Esophagus muscularis mucosa (tissue), 4 donors: ENCODE measurements around the gene NMU. TPM values are rescaled to one million over a fixed set of nuclear protein-coding genes. Genes with fewer than 3 reads are reported as not detected.

Experiments used
- DNase-seq: peaks from one replicate; pipeline ENCODE4 v3.0.0-alpha.2; 2017; ENCODE audit errors: extremely low spot score
- H3K27ac ChIP-seq, 4 donors: fragments of 200-600 bp; sonication (generic); replicated peaks in 1 of 4; 1 replicate in 3 of 4; 2 replicates in 1 of 4; pipeline ENCODE4 v1.5.1; 2016 to 2019; ENCODE audit warnings: mild to moderate bottlenecking in 1 of 4
- H3K27me3 ChIP-seq, 4 donors: fragments of 200-600 bp; sonication (generic); one replicate each; pipeline versions ENCODE4 v1.5.1 to v1.6.0; 2016 to 2019
- H3K36me3 ChIP-seq, 4 donors: fragments of 200-600 bp; sonication (generic); one replicate each; pipeline ENCODE4 v1.5.1; 2016 to 2019
- H3K4me1 ChIP-seq, 4 donors: fragments of 200-600 bp; sonication (generic); one replicate each; pipeline ENCODE4 v1.5.1; 2016 to 2019
- H3K4me3 ChIP-seq, 4 donors: fragments of 200-600 bp; sonication (generic); 1 replicate in 2 of 4; 2 replicates in 2 of 4; pipeline ENCODE4 v1.5.1; 2016 to 2019; ENCODE audit warnings: mild to moderate bottlenecking in 4 of 4, moderate library complexity in 1 of 4
- H3K9me3 ChIP-seq, 4 donors: fragments of 200-600 bp; sonication (generic); 1 replicate in 3 of 4; 2 replicates in 1 of 4; pipeline ENCODE4 v1.5.1; 2016 to 2019
- EP300 ChIP-seq: sonication (generic); formaldehyde crosslinking; IDR thresholded peaks from one replicate; pipeline ENCODE4 v1.6.1; 2017; ENCODE audit warnings: antibody characterized with exemption
- POLR2A ChIP-seq: fragments of 450-650 bp; IDR thresholded peaks from one replicate; pipeline ENCODE4 v1.6.1; 2017; ENCODE audit warnings: antibody characterized with exemption, moderate library complexity, mild to moderate bottlenecking, low read depth
- POLR2AphosphoS5 ChIP-seq, 2 donors: sonication (generic); formaldehyde crosslinking; IDR thresholded peaks; one replicate each; pipeline ENCODE4 v1.6.1; 2017; ENCODE audit warnings: antibody characterized with exemption in 2 of 2
- WGBS: methylation state at CpG from one replicate; pipeline ENCODE4 v1.1.5; 2018; 5-methylcytosine and 5-hydroxymethylcytosine counted together
- intact Hi-C: fragments of 100-400 bp; cut with DNase I; formaldehyde crosslinking; loops from one replicate; pipeline ENCODE4 v1.15.1; 2023
- total RNA-seq, 4 donors: library from RNA; depleted of rRNA; stranded (reverse); fragments of >200 nt; gene quantifications; one replicate each; pipeline versions ENCODE4 v1.1.0 to v1.2.1, GENCODE V29; 2016
- TF ChIP-seq, protein P1 (sequence below), 3 experiments: fragments of 200-600 bp in 2 of 3; fragments of 450-650 bp in 1 of 3; sonication (generic) in 2 of 3; IDR thresholded peaks; one replicate each; pipeline ENCODE4 v1.5.1; 2017 to 2019; ENCODE audit warnings: antibody characterized with exemption in 3 of 3, mild to moderate bottlenecking in 2 of 3, moderate library complexity in 1 of 3

Gene NMU
- total RNA-seq, 4 donors from 2014 or later, result not detected

DNA sequence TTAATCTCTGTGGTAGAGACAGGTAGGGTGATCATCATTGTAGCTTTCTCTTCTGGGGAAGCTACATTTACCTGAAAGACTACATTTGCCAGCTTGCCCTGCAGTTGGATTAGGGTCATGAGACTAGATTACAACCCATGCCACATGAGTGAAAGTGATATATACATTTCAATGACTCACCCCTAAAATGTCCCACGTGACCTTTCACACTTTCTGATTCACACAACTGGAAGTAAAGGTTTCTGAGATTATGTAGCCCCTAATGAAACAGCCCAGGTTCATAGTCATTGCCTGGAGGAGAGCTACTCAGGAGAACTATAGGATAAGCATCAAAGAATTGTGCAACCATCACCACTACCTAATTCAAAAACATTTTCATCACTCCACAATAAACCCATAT is 61.8 kb downstream of the NMU start:
- TF ChIP-seq EP300 (no peak), POLR2A (no peak), POLR2AphosphoS5 (IDR thresholded peaks at IDR 0.05) (no peak)
- TF ChIP-seq, protein P1, sequence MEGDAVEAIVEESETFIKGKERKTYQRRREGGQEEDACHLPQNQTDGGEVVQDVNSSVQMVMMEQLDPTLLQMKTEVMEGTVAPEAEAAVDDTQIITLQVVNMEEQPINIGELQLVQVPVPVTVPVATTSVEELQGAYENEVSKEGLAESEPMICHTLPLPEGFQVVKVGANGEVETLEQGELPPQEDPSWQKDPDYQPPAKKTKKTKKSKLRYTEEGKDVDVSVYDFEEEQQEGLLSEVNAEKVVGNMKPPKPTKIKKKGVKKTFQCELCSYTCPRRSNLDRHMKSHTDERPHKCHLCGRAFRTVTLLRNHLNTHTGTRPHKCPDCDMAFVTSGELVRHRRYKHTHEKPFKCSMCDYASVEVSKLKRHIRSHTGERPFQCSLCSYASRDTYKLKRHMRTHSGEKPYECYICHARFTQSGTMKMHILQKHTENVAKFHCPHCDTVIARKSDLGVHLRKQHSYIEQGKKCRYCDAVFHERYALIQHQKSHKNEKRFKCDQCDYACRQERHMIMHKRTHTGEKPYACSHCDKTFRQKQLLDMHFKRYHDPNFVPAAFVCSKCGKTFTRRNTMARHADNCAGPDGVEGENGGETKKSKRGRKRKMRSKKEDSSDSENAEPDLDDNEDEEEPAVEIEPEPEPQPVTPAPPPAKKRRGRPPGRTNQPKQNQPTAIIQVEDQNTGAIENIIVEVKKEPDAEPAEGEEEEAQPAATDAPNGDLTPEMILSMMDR (IDR thresholded peaks at IDR 0.05), result no peak
- no peaks in the 10 kb centered on the region for H3K27me3 ChIP-seq
- intact Hi-C loops, result no loop called here
- H3K27ac ChIP-seq, result no peak overlapping the region
- no peak for DNase-seq
- 83% methylated on average over 1 of the region's 1 CpG for WGBS
- no peak overlapping the region for H3K4me3 ChIP-seq
- H3K4me1 ChIP-seq, result no peaks in the 10 kb centered on the region
- peaks cover 0 to 38% (median 27%) of the 10 kb centered on the region in 4 donors for H3K9me3 ChIP-seq
- no peaks in the 10 kb centered on the region for H3K36me3 ChIP-seq

DNA sequence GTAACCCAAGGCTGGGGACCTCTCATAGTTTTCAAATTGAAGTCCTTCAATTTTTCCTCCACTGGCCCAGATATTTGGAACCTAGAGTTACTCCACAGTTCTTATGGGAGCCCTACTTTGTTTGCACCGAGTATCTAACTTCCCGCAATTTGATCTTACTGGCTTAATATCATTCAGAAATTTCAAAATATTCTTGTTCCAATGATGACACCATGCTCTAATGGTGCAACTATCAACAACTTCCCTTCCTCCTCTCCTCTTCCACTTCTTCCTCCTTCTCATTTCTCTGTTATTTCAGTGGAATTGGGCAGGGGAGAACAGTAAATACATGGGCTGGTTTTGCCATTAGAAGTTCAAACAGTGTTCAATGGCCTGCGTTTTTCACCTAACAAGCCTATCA is 64.3 kb downstream of the NMU start:
- Histone ChIP-seq H3K27me3 (no peaks in the 10 kb centered on the region), H3K9me3 (peaks cover 0 to 25% (median 18%) of the 10 kb centered on the region in 4 donors), H3K27ac (no peak overlapping the region), H3K36me3 (no peaks in the 10 kb centered on the region), H3K4me3 (no peak overlapping the region), H3K4me1 (no peaks in the 10 kb centered on the region)
- WGBS, result 93% methylated on average over 3 of the region's 3 CpGs
- intact Hi-C loops, result no loop called here
- DNase-seq, result no peak
- no peak for TF ChIP-seq EP300
- TF ChIP-seq POLR2A, result no peak
- no peak for TF ChIP-seq POLR2AphosphoS5 (IDR thresholded peaks at IDR 0.05)
- TF ChIP-seq, protein P1 (IDR thresholded peaks at IDR 0.05), result no peak

DNA sequence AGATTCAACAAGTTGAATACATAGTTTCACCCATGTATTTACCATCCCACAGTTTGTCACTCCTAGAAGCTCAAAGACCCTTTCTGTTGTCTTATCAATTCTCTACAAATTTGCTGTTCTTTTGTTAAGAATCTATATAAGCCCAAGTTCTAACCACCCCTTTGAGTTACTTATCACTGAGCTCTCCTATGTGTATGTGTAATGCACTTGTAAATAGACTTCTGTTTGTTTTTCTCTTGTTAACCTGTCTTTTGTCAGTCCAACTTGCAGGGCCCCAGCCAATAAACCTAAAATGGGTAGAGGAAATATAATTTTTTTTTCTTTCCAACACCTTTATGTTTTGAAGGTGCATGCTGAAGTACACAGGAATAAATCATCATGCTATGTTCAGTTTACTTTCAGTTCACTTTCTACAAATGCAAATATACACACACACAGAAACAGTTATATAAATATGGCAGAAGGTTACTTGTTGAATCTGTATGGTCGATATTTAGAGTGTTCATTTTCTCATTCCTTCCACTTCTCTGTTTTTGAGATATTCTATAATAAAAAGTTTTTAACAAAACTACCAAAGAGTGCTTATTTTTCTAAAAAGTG is 67.1 kb downstream of the NMU start:
- intact Hi-C loops, result no loop called here
- no peak overlapping the region for H3K4me3 ChIP-seq
- no peak overlapping the region for H3K27ac ChIP-seq
- no peaks in the 10 kb centered on the region for H3K27me3 ChIP-seq
- 88% methylated on average over 1 of the region's 1 CpG for whole genome bisulfite sequencing
- TF ChIP-seq POLR2AphosphoS5 (IDR thresholded peaks at IDR 0.05) (no peak), EP300 (no peak), POLR2A (no peak)
- TF ChIP-seq, protein P1 (IDR thresholded peaks at IDR 0.05), result no peak
- H3K9me3 ChIP-seq, result no peaks in the 10 kb centered on the region
- DNase-seq, result no peak
- no peaks in the 10 kb centered on the region for H3K36me3 ChIP-seq
- no peaks in the 10 kb centered on the region for H3K4me1 ChIP-seq

DNA sequence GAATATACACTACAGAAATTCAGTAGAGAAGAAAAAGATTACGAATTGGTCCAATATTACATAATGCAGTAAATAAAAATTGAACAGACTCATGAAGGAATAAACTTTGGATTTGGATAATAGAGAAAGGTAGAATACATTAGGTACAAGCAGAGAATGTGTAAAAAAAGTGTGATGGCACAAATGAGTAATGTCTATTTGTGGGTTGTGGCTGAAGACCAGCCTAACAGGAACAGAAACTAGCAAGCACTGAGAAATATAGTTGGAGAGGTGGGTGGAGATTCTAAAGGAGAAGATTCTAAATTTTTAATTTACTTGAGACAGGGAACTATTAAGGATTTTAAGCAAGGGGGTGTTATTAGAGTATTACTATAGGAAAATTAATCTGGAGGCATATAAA is 74.2 kb downstream of the NMU start:
- H3K9me3 ChIP-seq, result no peaks in the 10 kb centered on the region
- H3K4me3 ChIP-seq, result no peak overlapping the region
- intact Hi-C loops, result no loop called here
- no peaks in the 10 kb centered on the region for H3K36me3 ChIP-seq
- H3K27me3 ChIP-seq, result no peaks in the 10 kb centered on the region
- WGBS, result 95% methylated on average over 1 of the region's 1 CpG
- no peak overlapping the region for H3K27ac ChIP-seq
- TF ChIP-seq EP300 (no peak), POLR2AphosphoS5 (IDR thresholded peaks at IDR 0.05) (no peak), POLR2A (no peak)
- TF ChIP-seq, protein P1 (IDR thresholded peaks at IDR 0.05), result no peak
- no peak for DNase-seq
- no peaks in the 10 kb centered on the region for H3K4me1 ChIP-seq

DNA sequence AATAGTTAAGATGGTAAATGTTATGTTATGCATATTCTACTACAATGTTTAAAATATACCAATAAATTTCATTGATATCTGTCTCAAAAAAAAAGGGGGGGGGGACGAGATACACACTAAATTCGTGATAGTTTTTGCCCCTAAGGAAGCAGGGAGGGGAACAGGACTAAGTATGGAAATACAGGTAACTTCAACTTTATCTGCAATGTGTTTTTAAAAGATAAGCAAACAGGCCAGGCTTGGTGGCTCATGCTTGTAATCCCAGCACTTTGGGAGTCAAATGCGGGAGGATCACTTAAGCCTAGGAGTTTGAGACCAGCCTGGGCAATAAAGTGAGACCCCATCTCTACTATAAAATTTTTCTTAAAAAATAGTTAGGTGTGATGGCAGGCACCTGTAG is 76.0 kb downstream of the NMU start:
- H3K9me3 ChIP-seq, result no peaks in the 10 kb centered on the region
- TF ChIP-seq, protein P1 (IDR thresholded peaks at IDR 0.05), result no peak
- TF ChIP-seq POLR2A, result no peak
- no peak for TF ChIP-seq EP300
- TF ChIP-seq POLR2AphosphoS5 (IDR thresholded peaks at IDR 0.05), result no peak
- H3K27me3 ChIP-seq, result no peaks in the 10 kb centered on the region
- 78% methylated on average over 3 of the region's 3 CpGs for WGBS
- H3K27ac ChIP-seq, result no peak overlapping the region
- H3K36me3 ChIP-seq, result no peaks in the 10 kb centered on the region
- no peak for DNase-seq
- H3K4me3 ChIP-seq, result no peak overlapping the region
- intact Hi-C loops, result no loop called here
- no peaks in the 10 kb centered on the region for H3K4me1 ChIP-seq
